Measurements from ENCODE around the gene PREB. TPM values are rescaled to one million over a fixed set of nuclear protein-coding genes. Genes with fewer than 3 reads are reported as not detected.

Gene PREB
- total and polyA plus RNA-seq, 2 of the 13 experiments (the other 11 are each of a cell fraction or from before 2014, with no cell fraction given) = 112 to 192 TPM

- 0 out of 2 replicates have a peak, but pooled peaks have one; percentile 34 for TF ChIP-seq XBP1 (CRISPR knock-in tag; IDR thresholded peaks at IDR 0.05)
- no peak for TF ChIP-seq MATR3 (CRISPR knock-in tag; IDR thresholded peaks at IDR 0.05)
- TF ChIP-seq ZNF121 (CRISPR knock-in tag; IDR thresholded peaks at IDR 0.05) = 0 out of 2 replicates have a peak, but pooled peaks have one; percentile 10
- TF ChIP-seq HNRNPH1 (optimal IDR thresholded peaks at IDR 0.05; ENCODE audit: low read depth, low read length) = no peak
- TF ChIP-seq DRAP1 (CRISPR knock-in tag; IDR thresholded peaks at IDR 0.05) = peak; percentile 90
- TF ChIP-seq SNAPC4 (CRISPR knock-in tag; IDR thresholded peaks at IDR 0.05) = no peak
- no peak for TF ChIP-seq AHR (CRISPR knock-in tag; IDR thresholded peaks at IDR 0.05)
- TF ChIP-seq IKZF5 (CRISPR knock-in tag; IDR thresholded peaks at IDR 0.05) = peak; percentile 70; the same call in 1 of the 2 replicates
- TF ChIP-seq SRSF1 (optimal IDR thresholded peaks at IDR 0.05; ENCODE audit: low read depth, low read length) = peak; percentile 53
- no peak for TF ChIP-seq ZNF629 (CRISPR knock-in tag; conservative IDR thresholded peaks at IDR 0.05)
- TF ChIP-seq AKAP8 (CRISPR knock-in tag; IDR thresholded peaks at IDR 0.05) = peak; percentile 80
- TF ChIP-seq EP300 (IDR thresholded peaks at IDR 0.05; ENCODE audit: low read depth in 2 of 2, low read length in 2 of 2) = 0 out of 4 replicates have a peak, but pooled peaks have one; percentile 7 to 26
- no peak for TF ChIP-seq EP300 (CRISPR knock-in tag; IDR thresholded peaks at IDR 0.05; ENCODE audit: borderline replicate concordance)
- peak; percentile 40; the same call in 1 of the 2 replicates for TF ChIP-seq ZNF143 (CRISPR knock-in tag; IDR thresholded peaks at IDR 0.05)
- peak; percentile 32 to 81; a peak in 3 of 4 replicates for TF ChIP-seq HMGXB4 (CRISPR knock-in tag; IDR thresholded peaks at IDR 0.05; ENCODE audit: borderline replicate concordance in 1 of 2, low read depth in 1 of 2)
- TF ChIP-seq ZSCAN20 (CRISPR knock-in tag; IDR thresholded peaks at IDR 0.05; ENCODE audit: borderline replicate concordance) = peak; percentile 9; the same call in 1 of the 2 replicates
- TF ChIP-seq ATF6 (CRISPR knock-in tag; conservative IDR thresholded peaks at IDR 0.05) = no peak
- TF ChIP-seq NCOA2 (CRISPR knock-in tag; IDR thresholded peaks at IDR 0.05) = no peak
Observed at GRCh38 chr2:27133905-27134780, at the start of gene PREB (continued).

Measured in HepG2 (cell line).